ENCODE measurements around the gene SMIM14. TPM values are rescaled to one million over a fixed set of nuclear protein-coding genes. Genes with fewer than 3 reads are reported as not detected.

The SMIM14 gene
- total and polyA plus RNA-seq, 12 donors, result 5.4 to 15.2 (median 11.6) TPM

DNA sequence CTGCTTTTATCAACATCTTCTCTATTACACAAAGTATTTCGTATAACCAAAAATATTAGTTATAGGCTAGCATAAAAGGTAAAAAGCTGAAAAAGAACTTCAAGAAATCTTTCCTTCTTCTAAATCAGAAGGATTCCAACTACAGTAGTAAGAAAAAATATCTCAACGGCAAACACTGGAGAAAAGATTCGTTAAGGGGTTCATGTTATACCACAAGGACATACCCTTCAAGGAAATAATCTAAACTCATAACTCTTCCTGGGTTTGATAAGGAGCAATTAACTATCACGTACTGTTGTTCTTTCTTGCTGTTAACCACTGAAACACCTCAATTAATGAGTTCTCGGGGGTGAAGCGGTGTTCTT is 1.5 kb downstream of the SMIM14 start:
- WGBS, 2 donors, result 2 to 3% methylated on average over 6 of the region's 6 CpGs
- peaks cover 0 to 15% (median 0%) of the 10 kb centered on the region in 9 donors for H3K36me3 ChIP-seq
- DNase-seq, result no peak
- no peaks in the 10 kb centered on the region for H3K27me3 ChIP-seq
- intact Hi-C loops (cut with DNase I), result loop anchor here in 8 of 10 donors (2.0 to 10.0 kb wide), 8 partner anchors 60 to 420 kb away; partner anchors contain the start of genes LIAS (in 3 of the 8), PDS5A (in 3 of the 8), RPL9 (in 3 of the 8) and UBE2K (in 3 of the 8)
- no peak for ATAC-seq
- no peaks in the 10 kb centered on the region for H3K9me3 ChIP-seq
- peak overlapping the region; percentile 86 to 99 (median 98) for H3K27ac ChIP-seq
- peaks cover 0 to 35% (median 27%) of the 10 kb centered on the region in 9 donors for H3K4me1 ChIP-seq
- H3K4me3 ChIP-seq, result peak overlapping the region; percentile 80 to 95 (median 92)
- TF ChIP-seq, protein P1, sequence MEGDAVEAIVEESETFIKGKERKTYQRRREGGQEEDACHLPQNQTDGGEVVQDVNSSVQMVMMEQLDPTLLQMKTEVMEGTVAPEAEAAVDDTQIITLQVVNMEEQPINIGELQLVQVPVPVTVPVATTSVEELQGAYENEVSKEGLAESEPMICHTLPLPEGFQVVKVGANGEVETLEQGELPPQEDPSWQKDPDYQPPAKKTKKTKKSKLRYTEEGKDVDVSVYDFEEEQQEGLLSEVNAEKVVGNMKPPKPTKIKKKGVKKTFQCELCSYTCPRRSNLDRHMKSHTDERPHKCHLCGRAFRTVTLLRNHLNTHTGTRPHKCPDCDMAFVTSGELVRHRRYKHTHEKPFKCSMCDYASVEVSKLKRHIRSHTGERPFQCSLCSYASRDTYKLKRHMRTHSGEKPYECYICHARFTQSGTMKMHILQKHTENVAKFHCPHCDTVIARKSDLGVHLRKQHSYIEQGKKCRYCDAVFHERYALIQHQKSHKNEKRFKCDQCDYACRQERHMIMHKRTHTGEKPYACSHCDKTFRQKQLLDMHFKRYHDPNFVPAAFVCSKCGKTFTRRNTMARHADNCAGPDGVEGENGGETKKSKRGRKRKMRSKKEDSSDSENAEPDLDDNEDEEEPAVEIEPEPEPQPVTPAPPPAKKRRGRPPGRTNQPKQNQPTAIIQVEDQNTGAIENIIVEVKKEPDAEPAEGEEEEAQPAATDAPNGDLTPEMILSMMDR (IDR thresholded peaks at IDR 0.05), result no peak

DNA sequence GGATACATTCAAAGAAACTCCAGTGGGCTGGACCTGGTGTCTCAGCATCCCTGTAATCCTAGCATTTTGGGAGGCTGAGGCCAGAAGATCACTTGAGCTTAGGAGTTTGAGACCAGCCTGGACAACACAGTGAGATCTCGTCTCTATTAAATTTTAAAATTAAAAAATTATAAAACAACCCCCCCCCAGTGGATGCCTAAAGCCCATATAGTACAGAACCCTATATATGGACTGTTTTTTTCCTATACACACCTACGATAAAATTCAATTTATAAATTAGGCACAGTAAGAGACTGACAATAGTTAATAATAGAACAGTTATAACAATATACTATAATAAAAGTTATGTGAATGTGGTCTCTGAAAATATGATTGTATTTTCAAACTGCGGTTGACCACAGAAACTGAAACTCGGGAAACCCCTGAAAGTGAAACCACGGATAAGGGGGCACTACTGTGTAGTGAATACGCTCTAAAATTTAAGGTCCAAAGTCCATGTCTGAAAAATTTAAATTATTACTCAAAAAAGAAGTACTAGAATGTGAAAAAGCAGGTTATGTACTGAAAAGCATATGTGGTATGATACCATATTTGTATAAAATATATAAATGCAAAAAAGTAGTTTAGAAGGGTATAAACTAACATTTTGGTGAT is 2.0 kb downstream of the SMIM14 start:
- DNase-seq, result peak in 1 of 2 donors; percentile 21
- no peaks in the 10 kb centered on the region for H3K27me3 ChIP-seq
- no peak for ATAC-seq
- H3K4me1 ChIP-seq, result peaks cover 0 to 35% (median 27%) of the 10 kb centered on the region in 9 donors
- TF ChIP-seq, protein P1 (IDR thresholded peaks at IDR 0.05), result peak in 2 of 9 donors; percentile 5 to 27
- H3K9me3 ChIP-seq, result no peaks in the 10 kb centered on the region
- peaks cover 0 to 15% (median 0%) of the 10 kb centered on the region in 9 donors for H3K36me3 ChIP-seq
- peak overlapping the region in 9 of 10 donors; percentile 95 to 99 (median 98) for H3K27ac ChIP-seq
- WGBS, 2 donors, result 13 to 29% methylated on average over 6 of the region's 6 CpGs
- peak overlapping the region; percentile 80 to 95 (median 92) for H3K4me3 ChIP-seq
- intact Hi-C loops (cut with DNase I), result loop anchor here in 8 of 10 donors (2.0 to 10.0 kb wide), 8 partner anchors 61 to 421 kb away; partner anchors contain the start of genes LIAS (in 3 of the 8), PDS5A (in 3 of the 8), RPL9 (in 3 of the 8) and UBE2K (in 3 of the 8)

DNA sequence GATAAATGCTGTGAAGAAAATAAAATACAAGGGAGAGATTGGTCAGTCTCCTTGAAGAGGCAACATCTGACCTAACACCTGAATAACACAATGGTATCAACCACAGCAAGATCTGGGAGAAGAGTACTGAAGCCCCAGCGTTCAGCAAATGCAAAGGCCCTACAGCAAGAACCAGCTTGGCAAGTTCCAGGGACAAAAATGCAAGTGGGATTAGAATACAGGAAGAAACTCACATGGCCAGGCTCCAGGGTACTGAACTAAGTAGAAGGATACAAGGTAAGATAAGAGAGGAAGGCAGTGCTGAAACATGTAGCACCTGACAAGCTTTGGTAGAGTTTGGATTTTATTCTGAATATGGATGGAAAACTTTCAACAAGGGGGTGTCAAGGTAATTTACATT is 3.6 kb downstream of the SMIM14 start:
- TF ChIP-seq, protein P1 (IDR thresholded peaks at IDR 0.05), result no peak
- 67 to 74% methylated on average over 1 of the region's 1 CpG for WGBS, 2 donors
- intact Hi-C loops (cut with DNase I), result loop anchor here in 8 of 10 donors (5.0 to 10.0 kb wide), 6 partner anchors 62 to 422 kb away; partner anchors contain the start of genes LIAS (in 3 of the 8), PDS5A (in 3 of the 8), RPL9 (in 3 of the 8) and UBE2K (in 3 of the 8)
- Histone ChIP-seq H3K27me3 (no peaks in the 10 kb centered on the region), H3K27ac (no peak overlapping the region), H3K4me3 (no peak overlapping the region), H3K4me1 (peaks cover 0 to 32% (median 25%) of the 10 kb centered on the region in 9 donors), H3K36me3 (peaks cover 0 to 27% (median 0%) of the 10 kb centered on the region in 9 donors), H3K9me3 (no peaks in the 10 kb centered on the region)
- DNase-seq, result no peak
- no peak for ATAC-seq

DNA sequence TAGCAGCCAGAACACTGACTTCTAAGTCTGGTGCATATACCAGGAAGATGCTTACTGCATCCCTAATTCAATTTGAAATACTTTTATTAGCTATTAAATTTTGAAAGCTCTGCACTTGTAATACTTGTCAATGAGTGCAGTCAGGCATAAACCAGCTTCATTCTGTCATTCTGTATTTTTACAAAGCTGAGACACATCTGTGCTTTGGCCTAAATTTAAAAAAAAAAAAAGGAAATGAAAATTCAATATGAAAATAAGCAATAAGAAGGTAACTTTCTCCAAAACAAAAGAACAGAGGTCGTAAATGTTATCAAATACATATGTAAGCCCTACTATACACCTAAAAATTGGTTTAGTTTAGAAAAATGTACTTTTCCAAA is 7.0 kb downstream of the SMIM14 start:
- Histone ChIP-seq H3K27ac (no peak overlapping the region), H3K9me3 (no peaks in the 10 kb centered on the region), H3K4me1 (peaks cover 0 to 23% (median 15%) of the 10 kb centered on the region in 9 donors), H3K36me3 (peaks cover 0 to 53% (median 0%) of the 10 kb centered on the region in 9 donors), H3K27me3 (no peaks in the 10 kb centered on the region), H3K4me3 (no peak overlapping the region)
- no peak for ATAC-seq
- WGBS, 2 donors, result 89 to 93% methylated on average over 1 of the region's 1 CpG
- intact Hi-C loops (cut with DNase I), result loop anchor here in 1 of 10 donors (10.0 kb wide), 1 partner anchor 167 kb away; no protein-coding TSS in a partner anchor
- DNase-seq, result no peak
- TF ChIP-seq, protein P1 (IDR thresholded peaks at IDR 0.05), result no peak

Data from heart right ventricle (tissue), 16 donors.